ENCODE data around the gene DLGAP4. TPM values are rescaled to one million over a fixed set of nuclear protein-coding genes. Genes with fewer than 3 reads are reported as not detected.

Gene DLGAP4
- total and polyA plus RNA-seq, 2 of the 13 experiments (the other 11 are each of a cell fraction or from before 2014, with no cell fraction given), result 15.2 to 26.7 TPM

GRCh38 chr20:36460648-36461599 lies 154.8 kb downstream of the DLGAP4 start (continued):
- TF ChIP-seq ZFP82 (CRISPR knock-in tag; IDR thresholded peaks at IDR 0.05; ENCODE audit: borderline replicate concordance), result 0 out of 2 replicates have a peak, but pooled peaks have one; percentile 53
- TF ChIP-seq HNF4G (IDR thresholded peaks at IDR 0.05; ENCODE audit: borderline replicate concordance, low read depth, low read length), result peak; percentile 88
- peak; percentile 65 for TF ChIP-seq HNF4G (CRISPR knock-in tag; IDR thresholded peaks at IDR 0.05; ENCODE audit: borderline replicate concordance, low read depth)
- TF ChIP-seq ZNF768 (CRISPR knock-in tag; IDR thresholded peaks at IDR 0.05), result peak; percentile 29; the same call in 1 of the 2 replicates
- TF ChIP-seq TCF7L2 (IDR thresholded peaks at IDR 0.05; ENCODE audit: low read depth, low read length), result no peak
- peak; percentile 92 for TF ChIP-seq ZNF784 (CRISPR knock-in tag; IDR thresholded peaks at IDR 0.05; ENCODE audit: borderline replicate concordance)
- peak; percentile 93 for TF ChIP-seq POLR2G (IDR thresholded peaks at IDR 0.05; ENCODE audit: low read depth, low read length)
- TF ChIP-seq ZNF747 (CRISPR knock-in tag; IDR thresholded peaks at IDR 0.05; ENCODE audit: borderline replicate concordance), result 0 out of 2 replicates have a peak, but pooled peaks have one; percentile 67
- TF ChIP-seq HBP1 (CRISPR knock-in tag; IDR thresholded peaks at IDR 0.05; ENCODE audit: low read depth), result no peak
- TF ChIP-seq ZNF644 (CRISPR knock-in tag; IDR thresholded peaks at IDR 0.05; ENCODE audit: low read depth), result no peak
- peak; percentile 69 for TF ChIP-seq ZNF574 (CRISPR knock-in tag; IDR thresholded peaks at IDR 0.05)
- peak; percentile 67; the same call in 1 of the 2 replicates for TF ChIP-seq ARNTL (CRISPR knock-in tag; IDR thresholded peaks at IDR 0.05)
- TF ChIP-seq KLF11 (CRISPR knock-in tag; IDR thresholded peaks at IDR 0.05), result 0 out of 2 replicates have a peak, but pooled peaks have one; percentile 51
- 0 out of 2 replicates have a peak, but pooled peaks have one; percentile 36 for TF ChIP-seq MYNN (CRISPR knock-in tag; IDR thresholded peaks at IDR 0.05; ENCODE audit: low read depth)
- TF ChIP-seq ZBTB43 (CRISPR knock-in tag; conservative IDR thresholded peaks at IDR 0.05), result peak; percentile 79; the same call in 1 of the 2 replicates
- TF ChIP-seq KLF9 (CRISPR knock-in tag; IDR thresholded peaks at IDR 0.05; ENCODE audit: low read depth), result 0 out of 2 replicates have a peak, but pooled peaks have one; percentile 2
- TF ChIP-seq ZNF710 (CRISPR knock-in tag; IDR thresholded peaks at IDR 0.05; ENCODE audit: borderline replicate concordance), result peak; percentile 90
- no peak; the same call in 1 of the 2 replicates for TF ChIP-seq ZNF275 (CRISPR knock-in tag; IDR thresholded peaks at IDR 0.05; ENCODE audit: borderline replicate concordance)

Measured in HepG2 (cell line).